Measurements from ENCODE around the gene CNIH2.

The CNIH2 gene

GRCh38 chr11:66331542-66332370 lies 53.8 kb downstream of the CNIH2 start:
- H4K91ac ChIP-seq (ENCODE audit: low read depth, low read length): no peak overlapping the region
- H3K9ac ChIP-seq (ENCODE audit: low read length): no peak overlapping the region
- H3K4me2 ChIP-seq (ENCODE audit: low read length): no peak overlapping the region
- no peak overlapping the region for H2AK5ac ChIP-seq (ENCODE audit: low read length)
- H3K18ac ChIP-seq (ENCODE audit: low read length): no peak overlapping the region
- H2BK12ac ChIP-seq (ENCODE audit: low read length): no peak overlapping the region
- H3K4me1 ChIP-seq (ENCODE audit: control insufficient read depth in 1 of 2, insufficient read depth in 2 of 2, low read length in 2 of 2): peaks cover 29 to 31% of the 10 kb centered on the region in 2 experiments
- H3K36me3 ChIP-seq (ENCODE audit: control insufficient read depth in 1 of 2, insufficient read depth in 2 of 2, low read length in 2 of 2): peaks cover 2 to 13% of the 10 kb centered on the region in 2 experiments
- H3K79me1 ChIP-seq (ENCODE audit: low read length): peaks cover 14% of the 10 kb centered on the region
- H4K12ac ChIP-seq (ENCODE audit: low read depth, low read length): no peak overlapping the region
- no peak overlapping the region for H3K4me3 ChIP-seq (ENCODE audit: low read depth, low read length)
- no peak overlapping the region for H2AFZ ChIP-seq (ENCODE audit: insufficient read depth, low read length, poor library complexity)
- H3K27ac ChIP-seq (ENCODE audit: low read depth, low read length): no peak overlapping the region
- H3K14ac ChIP-seq (ENCODE audit: low read length): no peak overlapping the region
- no peak overlapping the region for H3K23ac ChIP-seq (ENCODE audit: low read length)
- no peak overlapping the region for H2BK120ac ChIP-seq (ENCODE audit: insufficient read depth, low read length, poor library complexity)
- DNase-seq: no peak
- H3K9me3 ChIP-seq (ENCODE audit: insufficient read depth, low read depth, low read length): peaks cover 2% of the 10 kb centered on the region
- H3K4ac ChIP-seq (ENCODE audit: low read depth, low read length): no peak overlapping the region
- H4K8ac ChIP-seq (ENCODE audit: low read depth, low read length): no peak overlapping the region
- H3K27me3 ChIP-seq (ENCODE audit: insufficient read depth, low read length): no peaks in the 10 kb centered on the region
- no CpG with 5 or more reads among the region's 12 CpGs for WGBS (ENCODE audit: extremely low coverage, insufficient coverage, insufficient read length)
- H3K79me2 ChIP-seq (ENCODE audit: control insufficient read depth, insufficient read depth, low read length, poor library complexity): peaks cover 4% of the 10 kb centered on the region
- H2BK5ac ChIP-seq (ENCODE audit: low read depth, low read length, poor library complexity): no peak overlapping the region

DNA sequence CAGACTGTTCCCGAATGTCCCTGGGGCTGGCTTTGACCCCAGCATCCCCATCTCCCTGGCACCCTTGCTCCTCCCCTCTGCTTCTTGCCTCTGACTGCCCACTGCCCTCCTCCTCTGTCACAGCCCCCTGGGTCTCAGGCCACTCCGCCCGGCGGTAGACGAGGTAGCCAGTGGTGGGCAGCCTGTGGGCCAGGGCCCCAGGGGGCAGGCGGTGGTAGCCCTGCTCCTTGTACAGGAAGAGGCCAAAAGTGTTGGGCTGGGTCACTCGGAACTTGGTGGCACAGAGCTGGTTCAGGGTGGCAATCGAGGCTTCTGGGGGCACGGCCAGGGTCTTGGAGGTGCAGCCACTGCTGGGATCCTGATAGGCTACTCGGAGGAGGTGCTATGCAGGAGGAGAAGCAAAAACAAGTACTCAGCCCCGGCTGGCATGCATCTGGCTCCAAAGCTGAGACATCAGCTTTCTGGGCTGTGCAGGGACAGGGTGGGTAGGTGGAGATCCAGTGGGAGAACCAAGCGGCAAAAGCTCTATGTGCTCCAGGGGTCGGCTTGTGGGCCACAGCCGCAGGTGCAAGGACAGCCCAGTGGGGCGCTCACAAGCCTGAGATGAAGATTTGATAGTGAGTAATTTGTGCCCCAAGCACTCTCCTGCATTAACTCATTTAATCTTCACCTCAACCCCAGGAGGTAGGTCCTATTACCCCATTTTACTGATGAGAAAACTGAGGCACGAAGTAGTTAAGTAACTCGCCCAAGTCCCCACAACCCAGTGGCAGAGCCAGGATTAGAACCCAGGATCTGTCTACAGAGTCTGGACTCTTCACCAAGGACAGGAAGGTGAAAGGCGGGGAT lies 54.6 kb downstream of the CNIH2 start:
- Histone ChIP-seq H3K36me3 (ENCODE audit: control insufficient read depth in 1 of 2, insufficient read depth in 2 of 2, low read length in 2 of 2) (peaks cover 8 to 18% of the 10 kb centered on the region in 2 experiments), H4K91ac (ENCODE audit: low read depth, low read length) (no peak overlapping the region), H2AK5ac (ENCODE audit: low read length) (no peak overlapping the region), H3K4ac (ENCODE audit: low read depth, low read length) (no peak overlapping the region), H3K4me1 (ENCODE audit: control insufficient read depth in 1 of 2, insufficient read depth in 2 of 2, low read length in 2 of 2) (peaks cover 23 to 24% of the 10 kb centered on the region in 2 experiments), H2BK12ac (ENCODE audit: low read length) (no peak overlapping the region), H3K4me2 (ENCODE audit: low read length) (no peak overlapping the region), H3K27ac (ENCODE audit: low read depth, low read length) (no peak overlapping the region), H3K18ac (ENCODE audit: low read length) (no peak overlapping the region), H3K79me1 (ENCODE audit: low read length) (peaks cover 7% of the 10 kb centered on the region), H2BK5ac (ENCODE audit: low read depth, low read length, poor library complexity) (no peak overlapping the region), H2AFZ (ENCODE audit: insufficient read depth, low read length, poor library complexity) (no peak overlapping the region), H3K27me3 (ENCODE audit: insufficient read depth, low read length) (no peaks in the 10 kb centered on the region), H3K23ac (ENCODE audit: low read length) (no peak overlapping the region), H3K14ac (ENCODE audit: low read length) (no peak overlapping the region), H3K9me3 (ENCODE audit: insufficient read depth, low read depth, low read length) (peaks cover 2% of the 10 kb centered on the region), H4K8ac (ENCODE audit: low read depth, low read length) (no peak overlapping the region), H3K4me3 (ENCODE audit: low read depth, low read length) (no peak overlapping the region), H3K9ac (ENCODE audit: low read length) (no peak overlapping the region), H3K79me2 (ENCODE audit: control insufficient read depth, insufficient read depth, low read length, poor library complexity) (peaks cover 4% of the 10 kb centered on the region), H2BK120ac (ENCODE audit: insufficient read depth, low read length, poor library complexity) (no peak overlapping the region), H4K12ac (ENCODE audit: low read depth, low read length) (no peak overlapping the region)
- DNase-seq: no peak
- WGBS (ENCODE audit: extremely low coverage, insufficient coverage, insufficient read length): no CpG with 5 or more reads among the region's 18 CpGs

- Histone ChIP-seq H4K8ac (ENCODE audit: low read depth, low read length) (no peak overlapping the region), H3K9me3 (ENCODE audit: insufficient read depth, low read depth, low read length) (no peaks in the 10 kb centered on the region), H3K4me2 (ENCODE audit: low read length) (no peak overlapping the region), H3K18ac (ENCODE audit: low read length) (no peak overlapping the region), H2BK5ac (ENCODE audit: low read depth, low read length, poor library complexity) (no peak overlapping the region), H3K4ac (ENCODE audit: low read depth, low read length) (no peak overlapping the region), H3K4me3 (ENCODE audit: low read depth, low read length) (no peak overlapping the region), H3K79me2 (ENCODE audit: control insufficient read depth, insufficient read depth, low read length, poor library complexity) (peaks cover 4% of the 10 kb centered on the region), H4K91ac (ENCODE audit: low read depth, low read length) (no peak overlapping the region), H2BK120ac (ENCODE audit: insufficient read depth, low read length, poor library complexity) (no peak overlapping the region), H3K79me1 (ENCODE audit: low read length) (peaks cover 7% of the 10 kb centered on the region), H2AFZ (ENCODE audit: insufficient read depth, low read length, poor library complexity) (no peak overlapping the region), H3K9ac (ENCODE audit: low read length) (no peak overlapping the region), H4K12ac (ENCODE audit: low read depth, low read length) (no peak overlapping the region), H2BK12ac (ENCODE audit: low read length) (no peak overlapping the region), H3K27ac (ENCODE audit: low read depth, low read length) (no peak overlapping the region), H3K14ac (ENCODE audit: low read length) (no peak overlapping the region), H2AK5ac (ENCODE audit: low read length) (no peak overlapping the region), H3K36me3 (ENCODE audit: control insufficient read depth in 1 of 2, insufficient read depth in 2 of 2, low read length in 2 of 2) (peaks cover 11 to 24% of the 10 kb centered on the region in 2 experiments), H3K4me1 (ENCODE audit: control insufficient read depth in 1 of 2, insufficient read depth in 2 of 2, low read length in 2 of 2) (peaks cover 17 to 18% of the 10 kb centered on the region in 2 experiments), H3K23ac (ENCODE audit: low read length) (no peak overlapping the region), H3K27me3 (ENCODE audit: insufficient read depth, low read length) (no peaks in the 10 kb centered on the region)
- DNase-seq: no peak
- no CpG with 5 or more reads among the region's 19 CpGs for WGBS (ENCODE audit: extremely low coverage, insufficient coverage, insufficient read length)
These were observed 55.4 kb downstream of the CNIH2 start for GRCh38 chr11:66333220-66333877.

All from trophoblast cell (in vitro differentiated cells and primary cell).